OCI-LY3 (cell line): ENCODE measurements around the gene ZNF180.
A peak's percentile ranks its signal among the peaks of the same experiment; 100 is the strongest.

Experiments
- H2AFZ ChIP-seq: fragments of 200-600, 300-600 bp; shearing (Covaris generic); 2 replicates; pipeline ENCODE4 v1.6.0; 2014; ENCODE audit warnings: antibody characterized with exemption, low read depth, low read length
- H3K27ac ChIP-seq: fragments of 200-600, 300-600 bp; sonication (generic); 2 replicates; pipeline ENCODE4 v1.5.1; 2014; ENCODE audit warnings: mild to moderate bottlenecking, low read length, moderate library complexity, mixed read lengths
- H3K27me3 ChIP-seq: fragments of 200-600, 300-600 bp; sonication (generic); 2 replicates; pipeline ENCODE4 v1.6.1; 2014; ENCODE audit warnings: low read depth, low read length, mixed read lengths
- H3K36me3 ChIP-seq: fragments of 200-600, 300-600 bp; sonication (generic); replicated peaks from 2 replicates; pipeline ENCODE3; 2014; ENCODE audit warnings: low read depth, low read length, mixed read lengths
- H3K4me1 ChIP-seq: fragments of 300-600, 200-600 bp; sonication (generic); 2 replicates; pipeline ENCODE4 v1.6.1; 2014; ENCODE audit warnings: low read length, mixed read lengths
- H3K4me2 ChIP-seq: fragments of 200-600, 300-600 bp; sonication (generic); 2 replicates; pipeline ENCODE4 v1.6.1; 2014; ENCODE audit warnings: low read length, mixed read lengths
- H3K4me3 ChIP-seq: fragments of 300-600, 200-600 bp; sonication (generic); 2 replicates; pipeline ENCODE4 v1.5.1; 2014; ENCODE audit warnings: antibody characterized with exemption, mild to moderate bottlenecking, low read length, moderate library complexity
- H3K79me2 ChIP-seq: fragments of 300-600, 200-600 bp; shearing (Covaris generic); 2 replicates; pipeline ENCODE4 v1.6.1; 2014; ENCODE audit warnings: mild to moderate bottlenecking, low read length, mixed read lengths
- H3K9ac ChIP-seq: fragments of 300-600, 200-600 bp; shearing (Covaris generic); 2 replicates; pipeline ENCODE4 v1.6.0; 2014; ENCODE audit warnings: mild to moderate bottlenecking, low read length, moderate library complexity
- H3K9me3 ChIP-seq: fragments of 200-600, 300-600 bp; shearing (Covaris generic); 2 replicates; pipeline ENCODE4 v1.6.1; 2014; ENCODE audit warnings: low read length, mixed read lengths; ENCODE audit not compliant: insufficient read depth
- H4K20me1 ChIP-seq: fragments of 200-600, 300-600 bp; sonication (generic); 2 replicates; pipeline ENCODE4 v1.6.1; 2016; ENCODE audit warnings: low read length, mixed read lengths; ENCODE audit not compliant: insufficient read depth
- CTCF ChIP-seq: fragments of 200-600, 300-600 bp; sonication (generic); IDR thresholded peaks from 2 replicates; pipeline ENCODE4 v1.5.1; 2014; ENCODE audit warnings: antibody characterized with exemption, low read length, low read depth
- EZH2phosphoT487 ChIP-seq: fragments of 200-600 bp; shearing (Covaris generic); IDR thresholded peaks from 2 replicates; pipeline ENCODE4 v1.6.1; 2018; ENCODE audit warnings: antibody characterized with exemption, mixed run types, low read depth

ZNF180 gene

GRCh38 chr19:44515031-44515430 is 14.7 kb upstream of the ZNF180 start:
- H3K4me2 ChIP-seq, result no peak overlapping the region

GRCh38 chr19:44512326-44513298 is 12.3 kb upstream of the ZNF180 start:
- Histone ChIP-seq H3K27me3 (peaks cover 10% of the 10 kb centered on the region; the same call in 1 of the 2 replicates), H3K4me1 (no peaks in the 10 kb centered on the region), H3K79me2 (no peaks in the 10 kb centered on the region), H3K36me3 (no peaks in the 10 kb centered on the region), H3K4me2 (no peak overlapping the region), H3K9me3 (0 out of 2 replicates have a peak, but pooled peaks cover 5% of the 10 kb centered on the region), H3K9ac (no peak overlapping the region), H3K4me3 (no peak overlapping the region), H4K20me1 (no peaks in the 10 kb centered on the region), H3K27ac (no peak overlapping the region), H2AFZ (no peak overlapping the region)
- TF ChIP-seq CTCF, result peak; percentile 60
- no peak for TF ChIP-seq EZH2phosphoT487

More at GRCh38 chr19:44515031-44515430, 14.7 kb upstream of the ZNF180 start:
- no peaks in the 10 kb centered on the region for H3K9me3 ChIP-seq
- no peaks in the 10 kb centered on the region for H3K4me1 ChIP-seq
- TF ChIP-seq EZH2phosphoT487 (no peak), CTCF (no peak)
- no peak overlapping the region for H3K9ac ChIP-seq
- no peaks in the 10 kb centered on the region for H3K36me3 ChIP-seq
- no peaks in the 10 kb centered on the region for H3K79me2 ChIP-seq
- H2AFZ ChIP-seq, result no peak overlapping the region
- no peaks in the 10 kb centered on the region for H4K20me1 ChIP-seq
- H3K27me3 ChIP-seq, result peaks cover 4% of the 10 kb centered on the region; the same call in 1 of the 2 replicates
- H3K4me3 ChIP-seq, result no peak overlapping the region
- no peak overlapping the region for H3K27ac ChIP-seq

GRCh38 chr19:44509478-44509877 is 9.2 kb upstream of the ZNF180 start:
- no peak overlapping the region for H3K4me3 ChIP-seq
- H3K27ac ChIP-seq, result no peak overlapping the region
- no peaks in the 10 kb centered on the region for H3K36me3 ChIP-seq
- H4K20me1 ChIP-seq, result no peaks in the 10 kb centered on the region
- 0 out of 2 replicates have a peak, but pooled peaks cover 7% of the 10 kb centered on the region for H3K9me3 ChIP-seq
- no peak overlapping the region for H2AFZ ChIP-seq
- TF ChIP-seq CTCF (no peak), EZH2phosphoT487 (no peak)
- H3K79me2 ChIP-seq, result no peaks in the 10 kb centered on the region
- H3K4me2 ChIP-seq, result no peak overlapping the region
- H3K27me3 ChIP-seq, result peaks cover 10% of the 10 kb centered on the region; the same call in 1 of the 2 replicates
- H3K9ac ChIP-seq, result no peak overlapping the region
- H3K4me1 ChIP-seq, result peaks cover 5% of the 10 kb centered on the region

- Histone ChIP-seq H3K27me3 (no peaks in the 10 kb centered on the region), H3K9me3 (peaks cover 64% of the 10 kb centered on the region)
These were observed 763 bp downstream of the ZNF180 start for GRCh38 chr19:44499559-44499958.

More at GRCh38 chr19:44499559-44499958, 763 bp downstream of the ZNF180 start:
- Histone ChIP-seq H3K4me3 (peak overlapping the region; percentile 86), H4K20me1 (no peaks in the 10 kb centered on the region), H3K4me2 (peak overlapping the region; percentile 93), H3K27ac (peak overlapping the region; percentile 72), H3K9ac (peak overlapping the region; percentile 89), H3K4me1 (peaks cover 13% of the 10 kb centered on the region), H2AFZ (peak overlapping the region; percentile 92; the same call in 1 of the 2 replicates), H3K36me3 (peaks cover 53% of the 10 kb centered on the region), H3K79me2 (peaks cover 53% of the 10 kb centered on the region)
- TF ChIP-seq CTCF (no peak), EZH2phosphoT487 (no peak)
